ENCODE data around the gene PURB. TPM values are rescaled to one million over a fixed set of nuclear protein-coding genes. Genes with fewer than 3 reads are reported as not detected.

The PURB gene
- total RNA-seq, 1 donor from 2014 or later, result 33.2 TPM

GRCh38 chr7:44912775-44913347, 27.5 kb upstream of the PURB start:
- peaks cover 4% of the 10 kb centered on the region for H3K27me3 Mint-ChIP-seq (ENCODE audit: low read depth)
- no peak overlapping the region for H3K4me3 Mint-ChIP-seq
- H3K27ac Mint-ChIP-seq, result no peak overlapping the region
- H3K36me3 Mint-ChIP-seq, result no peaks in the 10 kb centered on the region
- DNase-seq (ENCODE audit: low spot score in 2 of 2, unreplicated experiment in 2 of 2), result no peak
- H3K9me3 Mint-ChIP-seq, result no peaks in the 10 kb centered on the region
- H3K4me1 Mint-ChIP-seq, result no peaks in the 10 kb centered on the region
- TF ChIP-seq CTCF (IDR thresholded peaks at IDR 0.05; ENCODE audit: unreplicated experiment), result no peak

- H3K4me3 Mint-ChIP-seq, result no peak overlapping the region
- H3K9me3 Mint-ChIP-seq, result no peaks in the 10 kb centered on the region
- H3K27me3 Mint-ChIP-seq (ENCODE audit: low read depth), result peaks cover 4% of the 10 kb centered on the region
- H3K4me1 Mint-ChIP-seq, result no peaks in the 10 kb centered on the region
- TF ChIP-seq CTCF (IDR thresholded peaks at IDR 0.05; ENCODE audit: unreplicated experiment), result no peak
- H3K27ac Mint-ChIP-seq, result no peak overlapping the region
- no peaks in the 10 kb centered on the region for H3K36me3 Mint-ChIP-seq
- no peak for DNase-seq (ENCODE audit: low spot score in 2 of 2, unreplicated experiment in 2 of 2)
These were observed 26.6 kb upstream of the PURB start for GRCh38 chr7:44911911-44912310.

GRCh38 chr7:44909596-44910389, 24.5 kb upstream of the PURB start:
- DNase-seq (ENCODE audit: low spot score in 2 of 2, unreplicated experiment in 2 of 2), result no peak
- TF ChIP-seq CTCF (IDR thresholded peaks at IDR 0.05; ENCODE audit: unreplicated experiment), result no peak
- Mint-ChIP-seq H3K4me1 (no peaks in the 10 kb centered on the region), H3K9me3 (no peaks in the 10 kb centered on the region), H3K27me3 (ENCODE audit: low read depth) (peaks cover 19% of the 10 kb centered on the region), H3K4me3 (no peak overlapping the region), H3K27ac (no peak overlapping the region), H3K36me3 (no peaks in the 10 kb centered on the region)

- TF ChIP-seq CTCF (IDR thresholded peaks at IDR 0.05; ENCODE audit: unreplicated experiment), result no peak
- Mint-ChIP-seq H3K4me1 (no peaks in the 10 kb centered on the region), H3K4me3 (no peak overlapping the region), H3K9me3 (no peaks in the 10 kb centered on the region), H3K27ac (no peak overlapping the region), H3K36me3 (no peaks in the 10 kb centered on the region), H3K27me3 (ENCODE audit: low read depth) (peaks cover 27% of the 10 kb centered on the region)
- DNase-seq (ENCODE audit: low spot score in 2 of 2, unreplicated experiment in 2 of 2), result no peak
These were observed 21.6 kb upstream of the PURB start for GRCh38 chr7:44906965-44907364.

- Mint-ChIP-seq H3K27ac (no peak overlapping the region), H3K4me1 (no peaks in the 10 kb centered on the region), H3K4me3 (no peak overlapping the region), H3K36me3 (no peaks in the 10 kb centered on the region), H3K9me3 (no peaks in the 10 kb centered on the region), H3K27me3 (ENCODE audit: low read depth) (peaks cover 27% of the 10 kb centered on the region)
- DNase-seq (ENCODE audit: low spot score in 2 of 2, unreplicated experiment in 2 of 2), result no peak
- no peak for TF ChIP-seq CTCF (IDR thresholded peaks at IDR 0.05; ENCODE audit: unreplicated experiment)
These were observed 19.8 kb upstream of the PURB start for GRCh38 chr7:44905002-44905635.

Measured in mesothelial cell of epicardium (in vitro differentiated cells).